Activated T-cell treated with anti-CD3 and anti-CD28 coated beads for 48 hours (primary cell): ENCODE data around the gene PVR.
"Not testable (repeated sequence)": the region's sequence is repeated elsewhere in the genome, so short reads cannot be mapped to it uniquely, and the experiment has no call there.

Experiments
- DNase-seq: peaks from one replicate; pipeline ENCODE4 v3.0.0-alpha.2; 2020; ENCODE audit warnings: low read depth

The PVR gene

GRCh38 chr19:44643605-44644401, at the start of gene PVR:
Gene PVR (plus strand): TSS chr19:44643910. CDS start chr19:44644097, 187 bp downstream.
- DNase-seq = peak; percentile 65

- DNase-seq = no peak
Measured at GRCh38 chr19:44596428-44597130, 47.1 kb upstream of the PVR start.

- no peak for DNase-seq
Measured at GRCh38 chr19:44597131-44597491, 46.6 kb upstream of the PVR start.

DNA sequence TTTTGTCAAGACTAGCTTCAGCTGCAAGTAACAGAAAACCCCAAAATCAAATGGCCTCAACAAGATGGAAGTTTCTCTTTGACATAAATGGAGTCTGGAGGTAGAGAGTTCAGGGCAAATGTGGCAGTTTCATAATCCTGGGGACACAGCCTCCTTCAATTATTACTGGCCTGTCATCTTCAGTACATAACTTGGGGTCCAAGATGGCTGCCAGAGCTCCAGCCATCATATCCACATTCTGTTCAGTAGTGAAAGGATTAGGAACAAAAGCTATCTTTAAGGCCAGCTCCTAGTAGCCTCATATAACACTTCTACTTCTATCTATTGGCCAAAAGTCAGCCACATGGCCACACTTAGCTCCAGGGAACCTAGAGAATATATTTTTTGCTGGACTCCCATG, 45.4 kb upstream of the PVR start:
- no peak for DNase-seq

- no peak for DNase-seq
Measured at GRCh38 chr19:44598880-44599279, 44.8 kb upstream of the PVR start.

DNA sequence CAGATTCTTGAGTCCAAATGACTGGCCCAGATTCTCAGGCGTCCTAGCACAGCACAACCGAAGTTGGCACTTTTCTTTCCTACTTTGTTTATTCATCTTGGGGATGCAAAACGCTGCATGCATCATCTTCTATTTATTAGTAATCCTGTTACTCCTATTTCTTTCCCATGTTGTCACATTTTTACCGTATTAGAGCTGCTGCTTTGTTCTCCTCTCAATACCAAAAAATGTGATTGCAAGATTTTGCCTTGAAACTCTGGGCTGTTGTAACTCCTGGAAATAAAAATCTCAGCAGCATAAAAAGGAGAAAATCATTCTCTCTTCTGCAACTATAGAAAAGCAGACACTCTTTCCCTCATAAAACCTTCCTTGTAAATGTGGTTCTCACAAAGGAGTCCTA, 43.2 kb upstream of the PVR start:
- no peak for DNase-seq

- DNase-seq = no peak
Measured at GRCh38 chr19:44602081-44602480, 41.6 kb upstream of the PVR start.

DNA sequence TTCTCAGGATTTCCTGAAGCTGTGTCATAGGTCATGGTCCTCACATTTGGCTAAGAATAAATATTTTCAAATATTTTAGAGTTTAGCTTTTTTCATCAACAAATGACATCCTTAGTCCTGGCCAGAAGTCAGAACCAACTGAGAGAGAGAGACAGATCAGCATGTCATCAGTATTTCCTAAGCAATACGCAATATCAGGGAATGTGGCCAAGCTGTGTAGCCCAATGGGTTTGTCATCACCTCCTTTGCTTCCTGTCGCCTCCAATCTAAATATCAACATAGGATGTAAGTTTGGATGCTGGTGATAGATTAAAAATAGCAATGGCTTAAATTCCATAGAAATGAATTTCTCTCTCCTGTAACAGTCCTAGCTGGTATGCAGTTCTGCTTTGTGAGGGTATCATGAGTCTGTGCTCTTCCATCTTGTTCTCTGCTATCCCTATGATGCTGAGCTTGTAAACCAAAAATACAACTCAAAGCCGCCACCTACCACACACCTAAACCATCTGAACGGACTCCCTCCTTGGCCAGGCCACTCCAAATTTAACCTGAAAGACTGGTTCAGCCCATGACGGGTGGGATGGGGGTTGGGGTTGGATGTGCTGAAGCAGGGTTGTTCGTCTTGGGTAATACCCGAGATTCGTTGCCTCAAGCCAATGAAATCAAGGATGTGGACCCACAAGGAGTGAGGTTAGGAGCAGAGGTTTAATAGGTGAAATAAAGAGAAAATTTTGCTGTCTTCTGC, 40.3 kb upstream of the PVR start:
- DNase-seq = no peak

DNA sequence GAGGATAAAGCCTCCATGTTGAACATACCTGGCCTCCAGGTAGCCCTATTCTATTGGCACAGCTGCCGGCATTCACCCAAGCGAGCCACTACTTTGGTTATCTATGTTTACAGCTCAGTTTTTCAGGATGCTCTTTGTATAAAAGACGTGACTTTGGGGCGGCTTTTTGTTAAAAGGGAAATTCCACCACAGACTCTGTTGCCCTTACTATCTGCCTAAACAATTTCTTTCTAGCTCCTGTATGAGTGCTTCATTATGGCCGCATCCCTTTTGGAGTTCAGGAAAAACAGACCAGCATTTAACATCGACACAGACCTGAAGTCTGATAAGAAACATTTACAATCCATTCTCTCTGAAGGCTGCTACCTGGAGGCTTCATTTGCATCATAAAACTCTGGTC, 39.5 kb upstream of the PVR start:
- DNase-seq = no peak

DNA sequence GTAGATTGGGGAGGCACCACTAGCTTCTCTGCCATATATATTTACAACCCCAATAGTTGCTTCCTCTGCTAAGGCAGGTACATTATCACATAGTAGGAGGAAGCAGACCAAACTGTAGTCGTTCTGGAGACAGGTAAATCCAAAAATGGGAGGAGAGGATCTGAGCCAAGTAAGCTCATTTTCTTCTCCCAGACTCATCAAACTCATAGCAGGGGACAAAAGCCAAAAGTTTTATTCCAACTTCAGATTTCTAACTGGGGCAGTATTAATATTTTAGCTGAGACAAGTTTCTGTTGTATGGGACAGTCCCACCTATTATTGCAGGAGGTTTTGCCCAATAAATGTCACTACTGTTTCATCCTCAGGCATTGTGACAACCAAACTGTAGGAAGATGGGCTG, 38.2 kb upstream of the PVR start:
- DNase-seq = no peak

DNA sequence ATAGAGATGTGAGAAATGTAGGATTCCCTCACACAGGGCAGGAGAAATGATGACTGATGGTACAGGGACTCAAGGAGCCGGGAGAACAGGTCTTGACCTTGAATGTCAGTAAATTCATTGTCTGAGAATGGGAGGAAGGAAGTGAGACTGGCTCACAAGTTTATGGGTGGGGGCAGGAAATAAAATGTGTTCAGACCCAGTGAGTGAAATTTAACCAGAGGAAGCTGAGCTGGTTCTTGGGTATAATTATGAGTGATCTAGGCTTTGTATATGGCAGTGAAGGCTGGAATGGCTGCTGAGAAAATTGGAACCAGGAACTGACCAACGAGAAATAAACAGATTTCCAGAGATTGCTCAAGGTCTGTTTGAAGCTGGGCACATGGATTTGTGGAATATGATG, 36.7 kb upstream of the PVR start:
- DNase-seq = no peak

DNA sequence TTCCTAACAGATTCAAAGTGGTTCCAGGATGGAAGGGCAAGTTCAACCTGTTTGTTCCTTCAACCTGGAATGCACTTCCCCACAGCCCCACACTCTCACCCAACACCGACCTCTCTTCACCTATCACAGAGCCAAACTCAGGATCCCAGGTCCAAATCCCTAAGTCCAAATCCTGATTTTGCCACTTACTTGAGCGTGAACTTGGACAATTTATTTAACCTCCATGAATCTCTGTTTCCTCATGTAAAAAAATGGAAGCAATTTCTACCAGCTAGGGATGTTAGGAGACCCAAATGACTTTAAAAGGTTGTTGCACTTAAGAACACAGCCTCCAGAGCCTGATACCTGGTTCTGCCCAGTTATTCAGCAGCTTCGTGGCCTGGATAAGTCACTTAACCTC, 35.8 kb upstream of the PVR start:
- DNase-seq = no peak

DNA sequence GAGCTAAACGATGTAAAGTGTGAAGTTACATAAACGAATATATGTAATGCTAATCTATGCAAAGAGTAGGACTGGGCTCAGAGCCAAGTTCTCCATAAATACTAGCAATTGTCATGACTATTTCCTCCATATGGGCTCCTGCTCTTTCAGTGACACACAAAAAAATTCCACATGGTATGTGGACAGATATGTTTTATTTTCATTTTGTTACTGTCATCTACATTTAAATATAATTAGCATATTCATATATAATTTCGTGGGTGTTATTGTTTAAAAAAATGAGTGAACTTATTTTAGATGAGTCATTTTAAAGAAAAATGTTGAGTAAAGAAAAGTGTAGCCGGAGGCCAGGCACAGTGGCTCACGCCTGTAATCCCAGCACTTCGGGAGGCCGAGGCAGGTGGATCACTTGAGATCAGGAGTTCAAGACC, 35.3 kb upstream of the PVR start:
- DNase-seq = no peak

DNA sequence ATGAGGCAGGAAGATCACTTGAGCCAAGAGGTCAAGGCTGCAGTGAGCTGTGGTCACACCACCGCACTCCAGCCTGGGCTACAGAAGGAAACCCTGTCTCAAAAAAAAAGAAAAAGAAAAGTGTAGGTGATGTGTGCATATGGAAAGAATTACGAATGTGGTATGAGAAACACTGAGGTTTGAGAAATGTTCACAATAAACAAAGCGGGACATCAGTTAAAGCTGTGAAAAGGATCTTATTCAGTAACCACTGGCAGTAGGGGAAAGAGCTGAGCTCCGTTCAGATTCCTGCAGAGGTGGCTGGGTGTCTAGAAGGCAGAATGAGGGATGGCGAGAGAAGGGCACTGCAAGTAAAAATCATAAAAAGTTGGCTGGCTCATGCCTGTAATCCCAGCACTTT, 34.5 kb upstream of the PVR start:
- no peak for DNase-seq

- DNase-seq = not testable (repeated sequence)
Measured at GRCh38 chr19:44610497-44610896, 33.2 kb upstream of the PVR start.

DNA sequence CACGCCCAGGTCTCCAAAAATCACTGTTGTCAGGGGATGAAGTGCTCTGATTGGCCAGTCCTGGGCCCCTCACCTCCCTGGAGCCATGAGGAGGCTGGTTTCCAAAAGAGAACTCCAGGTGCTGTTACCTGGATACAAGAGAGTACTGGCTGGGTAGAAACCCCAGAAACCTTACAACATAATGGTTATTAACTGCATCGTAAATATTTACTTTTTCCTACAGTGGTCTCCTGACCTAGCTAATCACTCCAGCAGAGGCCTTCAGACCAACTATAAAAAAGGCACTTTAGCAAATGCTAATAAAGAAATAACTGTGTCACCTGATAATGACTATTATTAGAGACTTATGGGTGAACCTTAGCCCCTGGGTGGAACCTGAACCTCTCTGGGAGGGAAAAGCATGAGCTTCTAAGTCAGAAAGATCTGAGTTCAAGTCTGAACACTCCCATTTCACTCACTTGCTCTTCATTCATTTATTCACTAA, 31.9 kb upstream of the PVR start:
- DNase-seq = no peak

GRCh38 chr19:44613295-44614178, 30.2 kb upstream of the PVR start, which contains the start of gene IGSF23:
Gene IGSF23 (plus strand): TSS chr19:44613563. CDS start chr19:44613646, 83 bp downstream.
- DNase-seq = no peak

DNA sequence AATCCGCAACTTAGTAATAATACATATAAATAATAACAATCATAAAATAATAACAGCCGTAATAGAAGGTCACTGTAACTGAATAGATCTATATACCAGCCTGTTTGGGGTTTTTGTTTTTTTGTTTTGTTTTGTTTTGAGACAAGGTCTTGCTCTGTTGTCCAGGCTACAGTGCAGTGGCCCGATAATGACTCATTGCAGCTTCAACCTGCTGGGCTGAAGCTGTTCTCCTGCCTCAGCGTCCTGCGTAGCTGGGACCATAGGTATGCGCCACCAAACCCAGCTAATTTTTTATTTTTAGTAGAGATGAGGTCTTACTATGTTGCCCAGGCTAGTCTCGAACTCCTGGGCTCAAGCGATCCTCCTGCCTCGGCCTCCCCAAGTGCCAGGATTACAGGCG, 29.4 kb upstream of the PVR start:
- no peak for DNase-seq

- DNase-seq = no peak
Measured at GRCh38 chr19:44615863-44616247, 27.9 kb upstream of the PVR start.

DNA sequence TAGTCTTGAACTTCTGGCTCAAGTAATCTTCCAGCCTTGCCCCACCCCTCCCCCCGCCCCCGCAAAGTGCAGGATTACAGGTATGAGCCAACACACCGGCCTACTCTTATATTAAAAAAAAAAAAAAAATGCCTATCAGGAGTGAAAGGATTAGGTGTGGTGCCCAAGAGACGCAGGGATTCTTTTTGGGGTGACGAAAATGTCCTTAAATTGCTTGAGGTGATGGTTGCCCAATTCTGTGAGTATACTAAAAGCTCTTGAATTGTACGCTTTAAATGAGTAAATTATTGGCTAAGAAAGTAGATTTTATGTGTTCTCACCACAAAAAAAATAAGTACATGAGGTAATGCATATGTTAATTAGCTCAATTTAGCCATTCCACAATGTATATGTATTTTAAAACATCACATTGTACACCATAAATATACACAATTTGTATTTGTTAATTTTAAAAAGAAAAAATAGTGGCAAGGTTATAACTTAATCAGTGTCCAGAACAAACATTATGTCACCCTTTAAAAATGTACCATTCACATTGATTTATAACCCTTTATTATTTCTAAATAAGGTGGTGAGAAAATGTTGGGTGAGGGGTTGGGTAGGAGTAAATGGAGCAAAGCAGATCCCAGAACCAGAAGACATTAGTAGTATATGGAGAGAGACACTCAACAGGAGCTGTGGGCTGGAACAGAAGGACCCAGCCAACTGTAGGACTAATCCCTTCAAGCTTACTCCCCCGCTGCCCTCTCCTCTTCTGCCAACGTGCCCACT, 26.4 kb upstream of the PVR start:
- no peak for DNase-seq
